CD14-positive monocyte (primary cell): ENCODE measurements around the gene ALLC. TPM values are rescaled to one million over a fixed set of nuclear protein-coding genes. Genes with fewer than 3 reads are reported as not detected.

Source experiments
- DNase-seq, 3 donors: peaks; one replicate each; pipeline ENCODE4 v3.0.0-alpha.2; 2011 to 2022
- H2AFZ ChIP-seq: 2 replicates; pipeline ENCODE4 v1.6.0; 2012; ENCODE audit warnings: mild to moderate bottlenecking, low read depth, low read length, inconsistent platforms; ENCODE audit not compliant: insufficient read depth, poor library complexity, severe bottlenecking
- H3K27ac ChIP-seq, 2 donors: 1 replicate in 1 of 2; 2 replicates in 1 of 2; pipeline ENCODE4 v1.5.1; 2012 to 2013; ENCODE audit warnings: low read length in 2 of 2, control low read depth in 1 of 2, inconsistent platforms in 1 of 2, low read depth in 1 of 2, mild to moderate bottlenecking in 1 of 2
- H3K27me3 ChIP-seq, 2 donors: one replicate each; pipeline versions ENCODE4 v1.6.0 to v1.6.1; 2011 to 2013; ENCODE audit warnings: low read length in 2 of 2; ENCODE audit not compliant: control insufficient read depth in 2 of 2, insufficient read depth in 2 of 2
- H3K36me3 ChIP-seq, 2 donors: replicated peaks in 1 of 2; 1 replicate in 1 of 2; 2 replicates in 1 of 2; pipeline versions ENCODE4 v1.5.1 to v1.6.1; 2012 to 2013; ENCODE audit warnings: low read length in 2 of 2, control low read depth in 1 of 2, inconsistent platforms in 1 of 2, mild to moderate bottlenecking in 1 of 2; ENCODE audit not compliant: insufficient read depth in 2 of 2, control insufficient read depth in 1 of 2
- H3K4me1 ChIP-seq, 2 donors: 1 replicate in 1 of 2; 2 replicates in 1 of 2; pipeline versions ENCODE4 v1.5.1 to v1.6.1; 2012 to 2013; ENCODE audit warnings: low read length in 2 of 2, control low read depth in 1 of 2, inconsistent platforms in 1 of 2, mild to moderate bottlenecking in 1 of 2, moderate library complexity in 1 of 2; ENCODE audit not compliant: insufficient read depth in 2 of 2, control insufficient read depth in 1 of 2
- H3K4me2 ChIP-seq: replicated peaks from 2 replicates; pipeline ENCODE3; 2012; ENCODE audit warnings: low read length, moderate library complexity, mild to moderate bottlenecking; ENCODE audit not compliant: poor library complexity, severe bottlenecking; ENCODE audit errors: extremely low read depth
- H3K4me3 ChIP-seq, 3 experiments: fragments of 200-600 bp in 1 of 3; sonication (generic) in 1 of 3; replicated peaks in 1 of 3; 1 replicate in 2 of 3; 2 replicates in 1 of 3; pipeline ENCODE4 v1.5.1; 2011 to 2013; ENCODE audit warnings: low read length in 3 of 3, mild to moderate bottlenecking in 3 of 3, control low read depth in 2 of 3, low read depth in 2 of 3, inconsistent platforms in 1 of 3, moderate library complexity in 1 of 3
- H3K79me2 ChIP-seq: 2 replicates; pipeline ENCODE4 v1.6.0; 2012; ENCODE audit warnings: mild to moderate bottlenecking, control low read depth, inconsistent platforms, low read length, moderate library complexity; ENCODE audit not compliant: insufficient read depth
- H3K9ac ChIP-seq: 2 replicates; pipeline ENCODE4 v1.6.0; 2017; ENCODE audit warnings: low read length, mild to moderate bottlenecking; ENCODE audit not compliant: insufficient read depth, poor library complexity, severe bottlenecking
- H3K9me3 ChIP-seq, 2 donors: replicated peaks in 1 of 2; 1 replicate in 1 of 2; 2 replicates in 1 of 2; pipeline versions ENCODE4 v1.5.1 to v1.6.1; 2012 to 2013; ENCODE audit warnings: low read length in 2 of 2, control low read depth in 1 of 2; ENCODE audit not compliant: control insufficient read depth in 1 of 2, insufficient read depth in 1 of 2
- H4K20me1 ChIP-seq: 2 replicates; pipeline ENCODE4 v1.6.0; 2012; ENCODE audit warnings: mild to moderate bottlenecking, low read length, control low read depth, moderate library complexity; ENCODE audit not compliant: insufficient read depth
- H3K27ac Mint-ChIP-seq, 7 donors: one replicate each; pipeline ENCODE4 v1.8.0; 2020; ENCODE audit warnings: mild to moderate bottlenecking in 7 of 7, mixed read lengths in 7 of 7, moderate library complexity in 6 of 7, inconsistent platforms in 2 of 7
- H3K27me3 Mint-ChIP-seq, 3 donors: one replicate each; pipeline ENCODE4 v1.8.0; 2021 to 2022; ENCODE audit warnings: low read depth in 3 of 3, mild to moderate bottlenecking in 3 of 3, mixed read lengths in 3 of 3, moderate library complexity in 3 of 3, inconsistent platforms in 1 of 3
- H3K36me3 Mint-ChIP-seq, 2 donors: one replicate each; pipeline ENCODE4 v1.8.0; 2020; ENCODE audit warnings: mixed read lengths in 2 of 2, inconsistent platforms in 1 of 2, mild to moderate bottlenecking in 1 of 2
- H3K4me1 Mint-ChIP-seq: one replicate; pipeline ENCODE4 v1.8.0; 2020; ENCODE audit warnings: mild to moderate bottlenecking, mixed read lengths
- H3K4me3 Mint-ChIP-seq, 2 donors: one replicate each; pipeline ENCODE4 v1.8.0; 2020; ENCODE audit warnings: mild to moderate bottlenecking in 2 of 2, mixed read lengths in 2 of 2, moderate library complexity in 1 of 2
- H3K9me3 Mint-ChIP-seq, 7 donors: one replicate each; pipeline ENCODE4 v1.8.0; 2020 to 2022; ENCODE audit warnings: mixed read lengths in 7 of 7, mild to moderate bottlenecking in 6 of 7, moderate library complexity in 6 of 7, inconsistent platforms in 2 of 7
- whole genome bisulfite sequencing: methylation state at CpG from one replicate; pipeline ENCODE4 v1.1.5; 2013; ENCODE audit warnings: missing lambda C conversion rate; ENCODE audit not compliant: insufficient coverage; 5-methylcytosine and 5-hydroxymethylcytosine counted together
- intact Hi-C, 2 donors: fragments of 100-400 bp; cut with micrococcal nuclease; formaldehyde crosslinking; loops; one replicate each; pipeline versions ENCODE4 v1.15.0 to v1.15.1; 2023
- polyA plus RNA-seq, 3 donors: library from polyadenylated mRNA; depleted of rRNA in 1 of 3; unstranded in 2 of 3; stranded (reverse) in 1 of 3; fragments of 300-500 nt in 2 of 3; fragments of >200 nt in 1 of 3; fragmentation: Illumina TruSeq in 2 of 3; gene quantifications; 1 replicate in 2 of 3; 2 replicates in 1 of 3; pipeline ENCODE4 v1.2.3, GENCODE V29; 2012 to 2021
- TF ChIP-seq, protein P1 (sequence below): fragments of 200-600 bp; IDR thresholded peaks from one replicate; pipeline ENCODE4 v1.8.0; 2022; ENCODE audit warnings: antibody characterized with exemption, mild to moderate bottlenecking

ALLC gene
- polyA plus RNA-seq, 3 donors: not detected

DNA sequence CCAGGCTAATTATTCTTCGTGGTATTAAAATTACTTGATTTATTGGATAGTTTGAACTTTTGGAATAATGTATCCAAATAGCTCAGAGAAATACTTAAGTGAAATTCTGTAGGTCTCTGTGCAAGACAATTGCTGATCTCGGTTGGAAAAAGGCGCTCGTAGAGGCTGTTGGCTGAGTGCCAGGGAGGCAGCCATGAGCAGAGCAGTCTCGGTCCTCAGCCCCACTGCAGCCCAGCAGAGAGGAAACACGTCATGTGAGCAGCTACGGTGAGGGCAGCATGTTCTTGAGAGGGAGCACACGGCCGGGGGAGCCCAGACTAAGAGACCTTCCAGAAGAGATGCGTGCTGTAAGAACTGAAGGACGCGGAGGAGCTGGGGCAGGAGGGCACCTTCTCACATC, 87.9 kb downstream of the ALLC start:
- H3K27ac Mint-ChIP-seq: no peak overlapping the region
- no peak for DNase-seq
- no peak overlapping the region for H3K4me2 ChIP-seq
- no peaks in the 10 kb centered on the region for H3K36me3 ChIP-seq
- intact Hi-C loops: no loop called here
- H3K79me2 ChIP-seq: no peaks in the 10 kb centered on the region
- no peaks in the 10 kb centered on the region for H3K9me3 ChIP-seq
- H3K27me3 ChIP-seq: no peaks in the 10 kb centered on the region
- H3K4me3 Mint-ChIP-seq: no peak overlapping the region
- no peak overlapping the region for H3K4me3 ChIP-seq
- no peaks in the 10 kb centered on the region for H4K20me1 ChIP-seq
- H2AFZ ChIP-seq: no peak overlapping the region
- no peaks in the 10 kb centered on the region for H3K4me1 ChIP-seq
- no peak overlapping the region for H3K27ac ChIP-seq
- H3K36me3 Mint-ChIP-seq: no peaks in the 10 kb centered on the region
- peaks cover 7 to 8% (median 7%) of the 10 kb centered on the region in 3 donors for H3K27me3 Mint-ChIP-seq
- no peaks in the 10 kb centered on the region for H3K9me3 Mint-ChIP-seq
- 46% methylated on average over 7 of the region's 12 CpGs for WGBS
- TF ChIP-seq, protein P1, sequence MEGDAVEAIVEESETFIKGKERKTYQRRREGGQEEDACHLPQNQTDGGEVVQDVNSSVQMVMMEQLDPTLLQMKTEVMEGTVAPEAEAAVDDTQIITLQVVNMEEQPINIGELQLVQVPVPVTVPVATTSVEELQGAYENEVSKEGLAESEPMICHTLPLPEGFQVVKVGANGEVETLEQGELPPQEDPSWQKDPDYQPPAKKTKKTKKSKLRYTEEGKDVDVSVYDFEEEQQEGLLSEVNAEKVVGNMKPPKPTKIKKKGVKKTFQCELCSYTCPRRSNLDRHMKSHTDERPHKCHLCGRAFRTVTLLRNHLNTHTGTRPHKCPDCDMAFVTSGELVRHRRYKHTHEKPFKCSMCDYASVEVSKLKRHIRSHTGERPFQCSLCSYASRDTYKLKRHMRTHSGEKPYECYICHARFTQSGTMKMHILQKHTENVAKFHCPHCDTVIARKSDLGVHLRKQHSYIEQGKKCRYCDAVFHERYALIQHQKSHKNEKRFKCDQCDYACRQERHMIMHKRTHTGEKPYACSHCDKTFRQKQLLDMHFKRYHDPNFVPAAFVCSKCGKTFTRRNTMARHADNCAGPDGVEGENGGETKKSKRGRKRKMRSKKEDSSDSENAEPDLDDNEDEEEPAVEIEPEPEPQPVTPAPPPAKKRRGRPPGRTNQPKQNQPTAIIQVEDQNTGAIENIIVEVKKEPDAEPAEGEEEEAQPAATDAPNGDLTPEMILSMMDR: no peak
- H3K9ac ChIP-seq: no peak overlapping the region
- H3K4me1 Mint-ChIP-seq: no peaks in the 10 kb centered on the region

GRCh38 chr2:3747032-3747654, 89.1 kb downstream of the ALLC start:
- H3K27ac ChIP-seq: no peak overlapping the region
- no peak overlapping the region for H2AFZ ChIP-seq
- no peak overlapping the region for H3K9ac ChIP-seq
- H3K27me3 Mint-ChIP-seq: peaks cover 7 to 8% (median 7%) of the 10 kb centered on the region in 3 donors
- H3K79me2 ChIP-seq: no peaks in the 10 kb centered on the region
- 97% methylated on average over 17 of the region's 20 CpGs for WGBS
- H3K4me1 Mint-ChIP-seq: no peaks in the 10 kb centered on the region
- no peaks in the 10 kb centered on the region for H3K27me3 ChIP-seq
- no peak overlapping the region for H3K27ac Mint-ChIP-seq
- DNase-seq: no peak
- TF ChIP-seq, protein P1: no peak
- no peaks in the 10 kb centered on the region for H3K9me3 ChIP-seq
- H3K9me3 Mint-ChIP-seq: no peaks in the 10 kb centered on the region
- no peak overlapping the region for H3K4me3 ChIP-seq
- H3K36me3 Mint-ChIP-seq: no peaks in the 10 kb centered on the region
- H4K20me1 ChIP-seq: no peaks in the 10 kb centered on the region
- no peak overlapping the region for H3K4me3 Mint-ChIP-seq
- no peaks in the 10 kb centered on the region for H3K36me3 ChIP-seq
- no peaks in the 10 kb centered on the region for H3K4me1 ChIP-seq
- no peak overlapping the region for H3K4me2 ChIP-seq
- intact Hi-C loops: no loop called here
